ENCODE data around the gene TXK. TPM values are rescaled to one million over a fixed set of nuclear protein-coding genes. Genes with fewer than 3 reads are reported as not detected.
A peak's percentile ranks its signal among the peaks of the same experiment; 100 is the strongest.

The TXK gene
- total RNA-seq, 1 donor from 2014 or later, result 4.4 TPM

GRCh38 chr4:48162162-48162561 is 28.1 kb upstream of the TXK start:
- H3K9me3 ChIP-seq, result no peaks in the 10 kb centered on the region
- intact Hi-C loops (cut with DNase I), result no loop called here
- no peak for TF ChIP-seq CTCF (IDR thresholded peaks at IDR 0.05)
- H3K27ac ChIP-seq, result no peak overlapping the region
- no peaks in the 10 kb centered on the region for H3K4me1 ChIP-seq
- peaks cover 10% of the 10 kb centered on the region for H3K36me3 ChIP-seq
- H3K27me3 ChIP-seq, result no peaks in the 10 kb centered on the region
- ATAC-seq (peak; percentile 73), DNase-seq (no peak)
- no peak overlapping the region for H3K4me3 ChIP-seq

- intact Hi-C loops (cut with DNase I), result no loop called here
- no peaks in the 10 kb centered on the region for H3K36me3 ChIP-seq
- no peak for TF ChIP-seq CTCF (IDR thresholded peaks at IDR 0.05)
- no peaks in the 10 kb centered on the region for H3K4me1 ChIP-seq
- no peaks in the 10 kb centered on the region for H3K27me3 ChIP-seq
- H3K27ac ChIP-seq, result no peak overlapping the region
- DNase-seq, result no peak
- no peaks in the 10 kb centered on the region for H3K9me3 ChIP-seq
- no peak overlapping the region for H3K4me3 ChIP-seq
- peak; percentile 67 for ATAC-seq
Observed at GRCh38 chr4:48157271-48157670, 23.2 kb upstream of the TXK start.

GRCh38 chr4:48156423-48156822 is 22.4 kb upstream of the TXK start:
- no peaks in the 10 kb centered on the region for H3K4me1 ChIP-seq
- DNase-seq (no peak), ATAC-seq (no peak)
- no peaks in the 10 kb centered on the region for H3K27me3 ChIP-seq
- intact Hi-C loops (cut with DNase I), result no loop called here
- no peak overlapping the region for H3K27ac ChIP-seq
- no peaks in the 10 kb centered on the region for H3K36me3 ChIP-seq
- H3K9me3 ChIP-seq, result no peaks in the 10 kb centered on the region
- no peak overlapping the region for H3K4me3 ChIP-seq
- no peak for TF ChIP-seq CTCF (IDR thresholded peaks at IDR 0.05)

- Histone ChIP-seq H3K4me1 (no peaks in the 10 kb centered on the region), H3K27me3 (no peaks in the 10 kb centered on the region), H3K4me3 (no peak overlapping the region), H3K9me3 (no peaks in the 10 kb centered on the region), H3K27ac (no peak overlapping the region), H3K36me3 (no peaks in the 10 kb centered on the region)
- no peak for DNase-seq
- no peak for TF ChIP-seq CTCF (IDR thresholded peaks at IDR 0.05)
- intact Hi-C loops (cut with DNase I), result no loop called here
- ATAC-seq, result no peak
Observed at GRCh38 chr4:48153791-48154550, 19.9 kb upstream of the TXK start.

GRCh38 chr4:48152259-48152658 is 18.2 kb upstream of the TXK start:
- Histone ChIP-seq H3K27ac (no peak overlapping the region), H3K4me3 (no peak overlapping the region), H3K27me3 (no peaks in the 10 kb centered on the region), H3K9me3 (no peaks in the 10 kb centered on the region), H3K4me1 (no peaks in the 10 kb centered on the region), H3K36me3 (no peaks in the 10 kb centered on the region)
- ATAC-seq, result no peak
- intact Hi-C loops (cut with DNase I), result no loop called here
- DNase-seq, result no peak
- TF ChIP-seq CTCF (IDR thresholded peaks at IDR 0.05), result no peak
